ENCODE measurements around the gene RPL26.

The RPL26 gene

DNA sequence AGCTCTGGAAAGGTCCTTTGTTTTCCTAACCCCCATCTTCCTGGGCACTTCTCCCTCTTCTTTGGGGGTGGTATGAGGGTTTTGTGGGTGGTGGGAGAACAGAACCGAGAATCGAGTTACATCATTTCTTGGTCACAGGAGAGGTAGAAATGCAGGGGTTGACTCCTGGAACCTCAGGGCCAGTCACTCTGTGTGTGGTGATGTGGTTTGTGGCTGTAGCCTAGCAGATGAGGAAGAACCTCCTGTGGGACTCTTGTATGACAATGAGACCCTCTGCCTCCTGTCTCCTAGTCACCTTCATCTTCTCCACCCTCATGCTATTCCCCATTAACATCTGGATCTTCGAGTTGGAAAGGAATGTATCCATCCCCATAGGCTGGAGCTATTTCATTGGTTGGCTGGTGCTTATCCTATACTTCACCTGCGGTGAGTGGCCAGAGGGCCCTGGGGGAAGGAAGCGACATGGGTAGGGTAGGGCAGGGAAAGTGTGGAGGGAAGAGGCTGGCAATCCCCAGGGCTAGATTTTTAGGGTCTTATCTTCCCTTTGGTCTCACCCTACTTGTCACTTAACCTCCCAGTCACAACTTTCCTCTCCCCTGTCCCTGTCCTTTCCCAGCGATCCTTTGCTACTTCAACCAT, 37.8 kb downstream of the RPL26 start:
- TF ChIP-seq, protein P1, sequence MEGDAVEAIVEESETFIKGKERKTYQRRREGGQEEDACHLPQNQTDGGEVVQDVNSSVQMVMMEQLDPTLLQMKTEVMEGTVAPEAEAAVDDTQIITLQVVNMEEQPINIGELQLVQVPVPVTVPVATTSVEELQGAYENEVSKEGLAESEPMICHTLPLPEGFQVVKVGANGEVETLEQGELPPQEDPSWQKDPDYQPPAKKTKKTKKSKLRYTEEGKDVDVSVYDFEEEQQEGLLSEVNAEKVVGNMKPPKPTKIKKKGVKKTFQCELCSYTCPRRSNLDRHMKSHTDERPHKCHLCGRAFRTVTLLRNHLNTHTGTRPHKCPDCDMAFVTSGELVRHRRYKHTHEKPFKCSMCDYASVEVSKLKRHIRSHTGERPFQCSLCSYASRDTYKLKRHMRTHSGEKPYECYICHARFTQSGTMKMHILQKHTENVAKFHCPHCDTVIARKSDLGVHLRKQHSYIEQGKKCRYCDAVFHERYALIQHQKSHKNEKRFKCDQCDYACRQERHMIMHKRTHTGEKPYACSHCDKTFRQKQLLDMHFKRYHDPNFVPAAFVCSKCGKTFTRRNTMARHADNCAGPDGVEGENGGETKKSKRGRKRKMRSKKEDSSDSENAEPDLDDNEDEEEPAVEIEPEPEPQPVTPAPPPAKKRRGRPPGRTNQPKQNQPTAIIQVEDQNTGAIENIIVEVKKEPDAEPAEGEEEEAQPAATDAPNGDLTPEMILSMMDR (IDR thresholded peaks at IDR 0.05; ENCODE audit: control insufficient read depth, insufficient read depth, low read depth, low read length, missing control alignments), result no peak
- DNase-seq (ENCODE audit: low read depth), result no peak
- H3K4me3 ChIP-seq (ENCODE audit: control insufficient read depth, low read depth, low read length), result no peak overlapping the region

DNA sequence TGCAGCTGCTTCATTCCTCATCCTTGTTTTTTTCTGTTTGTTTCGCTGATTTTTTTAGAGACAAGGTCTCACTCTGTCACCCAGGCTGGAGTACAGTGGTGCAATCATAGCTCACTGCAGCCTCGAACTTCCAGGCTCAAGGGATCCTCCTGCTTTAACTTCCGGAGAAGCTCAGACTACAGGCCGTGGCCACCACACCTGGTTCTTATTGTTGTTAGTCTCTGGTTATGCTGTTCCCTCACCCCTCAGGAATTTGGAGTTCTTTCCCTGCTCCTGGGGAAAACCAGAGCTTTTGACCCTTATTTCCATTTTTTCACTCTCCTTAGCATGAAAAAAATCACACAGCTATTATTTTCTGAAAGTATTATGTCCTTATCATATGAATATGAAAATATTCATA, 41.5 kb downstream of the RPL26 start:
- DNase-seq (ENCODE audit: low read depth), result no peak
- TF ChIP-seq, protein P1 (IDR thresholded peaks at IDR 0.05; ENCODE audit: control insufficient read depth, insufficient read depth, low read depth, low read length, missing control alignments), result no peak
- no peak overlapping the region for H3K4me3 ChIP-seq (ENCODE audit: control insufficient read depth, low read depth, low read length)

DNA sequence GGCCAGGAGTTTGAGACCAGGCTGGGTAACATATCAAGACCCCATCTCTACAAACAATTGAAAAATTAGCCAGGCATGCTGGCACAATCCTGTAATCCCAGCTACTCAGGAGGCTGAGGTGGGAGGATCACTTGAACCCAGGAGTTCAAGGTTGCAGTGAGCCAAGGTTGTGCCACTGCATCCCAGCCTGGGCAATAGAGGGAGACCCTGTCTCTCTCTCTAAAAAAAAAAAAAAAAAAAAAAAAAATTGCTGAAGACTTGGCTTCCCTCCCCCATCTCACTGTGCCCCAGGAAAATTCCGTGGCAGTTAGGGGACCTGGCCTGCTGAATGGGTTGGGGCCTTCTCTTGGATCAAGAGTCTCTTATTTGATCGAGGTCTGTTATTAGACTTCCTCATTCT, 43.5 kb downstream of the RPL26 start, which contains the start of gene ODF4:
ODF4 (plus strand) TSS at position 301 of the 400 bp plus-strand sequence. CDS start 212 bp downstream, outside the sequence.
- no peak for DNase-seq (ENCODE audit: low read depth)
- TF ChIP-seq, protein P1 (IDR thresholded peaks at IDR 0.05; ENCODE audit: control insufficient read depth, insufficient read depth, low read depth, low read length, missing control alignments), result no peak

DNA sequence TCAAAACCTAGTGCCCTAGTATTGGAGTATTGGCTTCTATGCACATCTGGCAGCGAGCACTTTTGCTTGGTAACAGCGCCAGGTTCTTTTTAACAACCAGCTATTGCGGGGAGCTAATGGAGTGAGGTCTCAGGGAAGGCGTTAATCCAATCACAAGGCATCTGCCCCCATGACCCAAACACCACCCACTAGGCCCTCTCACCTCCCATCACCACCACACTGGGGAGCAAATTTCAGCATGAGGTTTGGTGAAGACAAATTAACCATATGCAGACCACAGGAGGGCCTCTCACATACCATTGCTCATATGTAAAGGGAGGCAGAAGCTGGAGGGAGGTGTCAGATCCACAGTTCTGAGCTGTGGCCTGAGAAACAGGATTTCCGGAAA, 44.2 kb downstream of the RPL26 start:
- DNase-seq (ENCODE audit: low read depth), result no peak
- TF ChIP-seq, protein P1 (IDR thresholded peaks at IDR 0.05; ENCODE audit: control insufficient read depth, insufficient read depth, low read depth, low read length, missing control alignments), result no peak
- no peak overlapping the region for H3K4me3 ChIP-seq (ENCODE audit: control insufficient read depth, low read depth, low read length)

More for the DNA sequence above, 43.5 kb downstream of the RPL26 start, which contains the start of gene ODF4:
- no peak within 1 kb of the TSS for H3K4me3 ChIP-seq (ENCODE audit: control insufficient read depth, low read depth, low read length)

DNA sequence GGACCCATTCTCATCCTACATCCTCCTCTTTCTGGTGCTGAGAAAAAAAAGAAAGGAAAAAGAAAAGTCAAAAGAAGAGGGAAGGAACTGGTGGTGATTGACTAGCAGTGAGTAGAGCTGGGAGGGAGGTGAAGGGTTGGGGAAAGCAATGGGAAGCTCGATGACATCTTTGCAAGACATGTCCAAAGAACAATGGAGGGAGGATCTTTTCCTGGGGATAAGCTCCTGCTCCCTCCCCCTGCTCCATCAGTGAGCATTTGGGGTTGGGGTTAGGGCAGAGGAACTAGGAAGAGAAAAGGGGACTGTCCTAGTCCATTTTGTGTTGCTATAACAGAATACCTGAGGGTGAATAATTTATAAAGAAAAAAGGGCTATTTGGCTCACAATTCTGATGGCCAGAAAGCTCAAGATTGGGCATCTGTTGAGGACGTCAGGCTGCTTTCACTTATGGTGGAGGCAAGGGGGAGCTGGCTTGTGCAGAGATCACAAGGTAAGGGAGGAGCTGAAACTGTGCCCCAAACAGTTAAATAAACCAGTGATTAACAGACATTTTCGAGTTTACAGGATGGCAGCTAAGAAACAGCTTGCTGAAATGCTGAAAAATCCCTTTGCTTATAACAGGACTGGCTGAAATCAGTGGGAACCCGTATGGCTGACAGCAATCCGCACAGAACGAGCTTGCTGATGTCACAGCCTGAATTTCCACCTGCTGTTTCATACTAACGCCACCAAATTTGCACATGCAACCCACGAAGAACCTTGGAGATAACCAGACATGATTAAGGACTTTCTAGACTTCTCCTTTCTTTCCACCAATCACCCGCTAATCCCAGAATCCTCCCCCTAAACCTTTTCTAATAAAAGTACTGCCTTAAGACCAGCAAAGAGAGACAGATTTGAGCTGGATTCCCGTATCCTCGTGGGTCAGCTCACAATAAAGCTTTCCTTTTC, 44.9 kb downstream of the RPL26 start:
- TF ChIP-seq, protein P1 (IDR thresholded peaks at IDR 0.05; ENCODE audit: control insufficient read depth, insufficient read depth, low read depth, low read length, missing control alignments), result no peak
- no peak overlapping the region for H3K4me3 ChIP-seq (ENCODE audit: control insufficient read depth, low read depth, low read length)
- DNase-seq (ENCODE audit: low read depth), result no peak

DNA sequence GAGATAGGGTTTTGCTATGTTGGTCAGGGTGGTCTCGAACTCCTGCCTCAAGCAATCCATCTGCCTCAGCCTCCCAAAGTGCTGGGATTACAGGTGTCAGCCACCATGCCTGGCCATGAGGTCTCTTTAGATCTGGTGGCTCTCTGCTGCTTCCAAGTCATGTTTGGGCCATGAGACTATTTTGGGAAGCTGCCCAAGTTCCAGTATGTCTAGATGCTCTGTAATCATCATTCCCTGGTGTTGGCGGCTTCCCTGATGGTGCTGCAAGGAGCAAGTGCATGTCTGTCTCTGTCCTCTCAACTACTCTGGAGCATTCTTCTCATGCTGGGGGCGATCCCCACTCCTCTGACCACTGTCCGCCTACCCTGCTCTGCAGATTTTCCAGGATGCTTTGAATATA, 49.7 kb downstream of the RPL26 start:
- no peak for DNase-seq (ENCODE audit: low read depth)
- TF ChIP-seq, protein P1 (IDR thresholded peaks at IDR 0.05; ENCODE audit: control insufficient read depth, insufficient read depth, low read depth, low read length, missing control alignments), result no peak
- H3K4me3 ChIP-seq (ENCODE audit: control insufficient read depth, low read depth, low read length), result no peak overlapping the region
